DND-41 (cell line): ENCODE data around the gene ZBED5.

Experiments
- ATAC-seq: fragments of 200-7000 bp; cut with Tn5 transposase; 3 replicates; pipeline ENCODE4 v1.9.1; 2021; ENCODE audit warnings: low read depth; ENCODE audit not compliant: insufficient read depth
- DNase-seq: peaks from one replicate; pipeline ENCODE4 v3.0.0-alpha.2; 2020
- H2AFZ ChIP-seq: 2 replicates; pipeline ENCODE4 v1.6.0; 2012; ENCODE audit warnings: low read depth, low read length
- H3K27ac ChIP-seq: 2 replicates; pipeline ENCODE4 v1.5.1; 2012; ENCODE audit warnings: low read length, inconsistent platforms
- H3K27me3 ChIP-seq: fragments of 200-600 bp; sonication (generic); 2 replicates; pipeline ENCODE4 v1.6.0; 2012; ENCODE audit warnings: low read length, mild to moderate bottlenecking, inconsistent platforms; ENCODE audit not compliant: insufficient read depth, poor library complexity
- H3K36me3 ChIP-seq: 2 replicates; pipeline ENCODE4 v1.5.1; 2012; ENCODE audit warnings: low read length, inconsistent platforms; ENCODE audit not compliant: insufficient read depth
- H3K4me1 ChIP-seq: 2 replicates; pipeline ENCODE4 v1.5.1; 2012; ENCODE audit warnings: mild to moderate bottlenecking, low read length; ENCODE audit not compliant: insufficient read depth
- H3K4me2 ChIP-seq: 2 replicates; pipeline ENCODE4 v1.6.0; 2012; ENCODE audit warnings: mild to moderate bottlenecking, moderate library complexity, low read length, inconsistent platforms; ENCODE audit not compliant: insufficient read depth
- H3K4me3 ChIP-seq, 2 experiments: fragments of 200-600 bp in 1 of 2; shearing (Covaris generic) in 1 of 2; 2 replicates each; pipeline ENCODE4 v1.5.1; 2012 to 2016; ENCODE audit warnings: inconsistent platforms in 2 of 2, low read length in 2 of 2, mild to moderate bottlenecking in 2 of 2, low read depth in 1 of 2, moderate library complexity in 1 of 2
- H3K79me2 ChIP-seq: 2 replicates; pipeline ENCODE4 v1.6.0; 2012; ENCODE audit warnings: low read length, inconsistent platforms; ENCODE audit not compliant: insufficient read depth
- H3K9ac ChIP-seq: 2 replicates; pipeline ENCODE4 v1.6.0; 2012; ENCODE audit warnings: low read depth, mild to moderate bottlenecking, inconsistent platforms, low read length, moderate library complexity
- H3K9me3 ChIP-seq: 2 replicates; pipeline ENCODE4 v1.5.1; 2012; ENCODE audit warnings: low read length, moderate library complexity, mild to moderate bottlenecking, inconsistent platforms; ENCODE audit not compliant: insufficient read depth, severe bottlenecking
- H4K20me1 ChIP-seq: 2 replicates; pipeline ENCODE4 v1.6.0; 2012; ENCODE audit warnings: low read length; ENCODE audit not compliant: insufficient read depth
- CTCF ChIP-seq: IDR thresholded peaks from 2 replicates; pipeline ENCODE4 v1.5.1; 2012; ENCODE audit warnings: borderline replicate concordance, low read length, moderate library complexity, mild to moderate bottlenecking; ENCODE audit not compliant: poor library complexity, severe bottlenecking; ENCODE audit errors: extremely low read depth
- EZH2 ChIP-seq: IDR thresholded peaks from 3 replicates; pipeline ENCODE4 v1.6.1; 2012; ENCODE audit warnings: borderline replicate concordance, low read depth, mild to moderate bottlenecking, moderate library complexity, low read length, inconsistent platforms; ENCODE audit not compliant: severe bottlenecking

ZBED5 gene

GRCh38 chr11:10898003-10898762 lies 40.3 kb upstream of the ZBED5 start:
- H3K9ac ChIP-seq = no peak overlapping the region
- ATAC-seq (no peak), DNase-seq (no peak)
- H3K4me1 ChIP-seq = no peaks in the 10 kb centered on the region
- no peaks in the 10 kb centered on the region for H3K9me3 ChIP-seq
- H3K4me2 ChIP-seq = no peak overlapping the region
- no peak for TF ChIP-seq EZH2
- H3K79me2 ChIP-seq = no peaks in the 10 kb centered on the region
- no peaks in the 10 kb centered on the region for H3K27me3 ChIP-seq
- no peak overlapping the region for H3K4me3 ChIP-seq
- no peaks in the 10 kb centered on the region for H4K20me1 ChIP-seq
- H3K27ac ChIP-seq = no peak overlapping the region
- H3K36me3 ChIP-seq = no peaks in the 10 kb centered on the region
- H2AFZ ChIP-seq = no peak overlapping the region

DNA sequence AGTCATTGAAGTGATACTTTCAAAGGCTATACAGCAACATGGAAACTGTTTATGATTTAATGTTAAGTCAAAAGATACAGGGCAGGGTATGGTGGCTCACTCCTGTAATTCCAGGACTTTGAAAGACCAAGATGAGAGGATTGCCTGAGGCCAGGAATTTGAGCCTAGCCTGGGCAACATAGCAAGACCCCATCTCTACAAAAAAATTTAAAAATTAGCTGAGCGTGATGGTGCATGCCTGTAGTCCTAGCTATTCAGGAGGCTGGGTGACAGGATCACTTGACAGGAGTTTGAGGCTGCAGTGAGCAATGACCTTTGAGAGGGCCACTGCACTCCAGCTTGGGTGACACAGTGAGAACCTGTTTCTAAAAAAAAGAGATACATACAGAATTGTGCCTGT lies 39.3 kb upstream of the ZBED5 start:
- Histone ChIP-seq H4K20me1 (no peaks in the 10 kb centered on the region), H3K4me1 (no peaks in the 10 kb centered on the region), H3K9me3 (no peaks in the 10 kb centered on the region), H3K9ac (no peak overlapping the region), H3K27me3 (peaks cover 4% of the 10 kb centered on the region), H3K4me2 (no peak overlapping the region), H3K79me2 (no peaks in the 10 kb centered on the region), H3K36me3 (no peaks in the 10 kb centered on the region), H3K4me3 (no peak overlapping the region), H3K27ac (no peak overlapping the region), H2AFZ (no peak overlapping the region)
- DNase-seq = no peak
- TF ChIP-seq EZH2 = no peak
- no peak for TF ChIP-seq CTCF
- ATAC-seq = no peak

DNA sequence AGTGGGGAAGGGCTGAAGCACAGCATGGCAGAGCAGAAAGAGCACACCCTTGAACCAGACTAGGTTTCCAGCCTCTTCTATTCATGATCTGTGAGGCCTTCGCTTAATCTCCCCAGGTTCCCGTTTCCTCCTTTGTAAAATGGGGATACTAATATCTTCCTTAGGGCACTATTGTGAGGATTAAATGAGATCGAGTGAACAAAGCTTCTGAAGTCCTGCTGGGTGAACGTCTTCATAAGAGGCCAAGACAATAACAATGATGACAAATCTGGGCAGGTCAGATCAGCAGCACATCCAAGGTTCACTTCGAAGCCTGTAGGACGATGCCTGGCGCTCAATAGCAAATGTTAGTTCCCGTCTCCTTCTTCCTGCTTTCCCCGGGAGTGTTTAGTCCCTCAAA lies 38.6 kb upstream of the ZBED5 start:
- no peak for DNase-seq
- Histone ChIP-seq H3K79me2 (no peaks in the 10 kb centered on the region), H3K4me2 (no peak overlapping the region), H2AFZ (no peak overlapping the region), H3K36me3 (no peaks in the 10 kb centered on the region), H3K9ac (no peak overlapping the region), H3K9me3 (no peaks in the 10 kb centered on the region), H3K27me3 (peaks cover 4% of the 10 kb centered on the region), H3K27ac (no peak overlapping the region), H3K4me3 (no peak overlapping the region), H3K4me1 (no peaks in the 10 kb centered on the region), H4K20me1 (no peaks in the 10 kb centered on the region)
- TF ChIP-seq EZH2 (no peak), CTCF (no peak)
- ATAC-seq = no peak

- Histone ChIP-seq H3K9ac (no peak overlapping the region), H3K27ac (no peak overlapping the region), H3K4me1 (no peaks in the 10 kb centered on the region), H2AFZ (no peak overlapping the region), H4K20me1 (no peaks in the 10 kb centered on the region), H3K36me3 (no peaks in the 10 kb centered on the region), H3K27me3 (peaks cover 4% of the 10 kb centered on the region), H3K9me3 (no peaks in the 10 kb centered on the region), H3K4me3 (no peak overlapping the region), H3K79me2 (no peaks in the 10 kb centered on the region), H3K4me2 (no peak overlapping the region)
- TF ChIP-seq EZH2 = no peak
- TF ChIP-seq CTCF = no peak
- DNase-seq (no peak), ATAC-seq (no peak)
Observed at GRCh38 chr11:10895285-10895684, 37.4 kb upstream of the ZBED5 start.
